ENCODE data around the gene SUMO3. TPM values are rescaled to one million over a fixed set of nuclear protein-coding genes. Genes with fewer than 3 reads are reported as not detected.

The SUMO3 gene
- total RNA-seq, 1 experiment from 2014 or later = 81.7 TPM

GRCh38 chr21:44764319-44765230 lies 53.3 kb downstream of the SUMO3 start (continued):
- no peak for TF ChIP-seq ZNF532 (CRISPR knock-in tag; IDR thresholded peaks at IDR 0.05; ENCODE audit: borderline replicate concordance)
- TF ChIP-seq AR (CRISPR knock-in tag; IDR thresholded peaks at IDR 0.05) = no peak
- no peak for TF ChIP-seq ZNF317 (CRISPR knock-in tag; IDR thresholded peaks at IDR 0.05; ENCODE audit: borderline replicate concordance, low read depth)
- TF ChIP-seq ATF2 (CRISPR knock-in tag; IDR thresholded peaks at IDR 0.05; ENCODE audit: borderline replicate concordance, low read depth) = no peak
- no peak for TF ChIP-seq RORB (CRISPR knock-in tag; IDR thresholded peaks at IDR 0.05)
- TF ChIP-seq FOXP4 (CRISPR knock-in tag; IDR thresholded peaks at IDR 0.05) = no peak
- no peak for TF ChIP-seq TEAD4 (CRISPR knock-in tag; IDR thresholded peaks at IDR 0.05)
- TF ChIP-seq FOXP1 (CRISPR knock-in tag; IDR thresholded peaks at IDR 0.05; ENCODE audit: borderline replicate concordance) = no peak
- TF ChIP-seq NFATC4 (CRISPR knock-in tag; IDR thresholded peaks at IDR 0.05) = no peak
- TF ChIP-seq TCF7 (CRISPR knock-in tag; IDR thresholded peaks at IDR 0.05; ENCODE audit: low read depth) = no peak
- TF ChIP-seq ZNF281 (CRISPR knock-in tag; IDR thresholded peaks at IDR 0.05) = no peak
